GM12872 (cell line): ENCODE measurements around the gene SH2D2A.

ENCODE experiments used
- TF ChIP-seq, protein P1 (sequence below): IDR thresholded peaks from 3 replicates; pipeline ENCODE4 v1.5.1; 2011; ENCODE audit warnings: low read depth, mild to moderate bottlenecking, low read length, moderate library complexity; ENCODE audit not compliant: insufficient read depth

Gene SH2D2A

DNA sequence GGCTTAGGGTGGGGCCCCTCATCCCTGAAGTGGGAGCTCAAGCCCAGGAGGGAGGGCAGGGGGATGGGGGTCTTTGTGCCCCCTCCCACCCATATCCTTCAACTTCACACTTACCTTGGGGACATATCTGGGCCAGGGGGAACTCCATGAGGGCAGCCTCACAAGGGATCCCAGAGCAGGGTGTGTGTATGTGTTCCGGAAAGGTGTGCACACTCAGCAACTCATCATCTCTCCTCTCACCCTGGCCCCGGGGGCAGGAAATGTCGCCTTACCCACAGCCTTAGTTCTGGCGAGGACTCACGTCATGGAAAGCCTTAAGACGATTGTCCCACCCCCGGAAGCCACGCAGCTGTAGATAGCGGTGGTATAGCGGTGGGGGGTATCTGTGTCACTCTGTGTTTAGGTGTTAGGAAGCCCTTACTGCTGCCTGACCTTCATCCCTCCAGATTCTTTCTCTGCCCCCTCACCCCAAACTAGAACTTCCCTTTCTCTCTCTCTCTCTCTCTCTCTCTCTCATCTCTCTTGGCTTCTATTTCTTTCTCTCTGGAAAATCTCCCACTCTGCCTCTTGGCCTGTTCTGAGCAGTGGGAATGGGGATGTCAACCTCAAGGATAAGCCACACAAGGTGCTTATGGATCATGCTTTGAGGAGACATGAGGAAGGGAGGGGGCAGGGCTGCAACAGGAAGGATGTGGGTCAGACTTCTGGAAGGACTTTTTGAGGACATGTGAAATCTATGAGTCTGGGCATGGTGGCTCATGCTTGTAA is at the start of gene SH2D2A:
Gene SH2D2A, minus strand, starts transcription at position 288 of the 768 bp plus-strand sequence. Its CDS starts 140 bp downstream, at position 148.
- TF ChIP-seq, protein P1, sequence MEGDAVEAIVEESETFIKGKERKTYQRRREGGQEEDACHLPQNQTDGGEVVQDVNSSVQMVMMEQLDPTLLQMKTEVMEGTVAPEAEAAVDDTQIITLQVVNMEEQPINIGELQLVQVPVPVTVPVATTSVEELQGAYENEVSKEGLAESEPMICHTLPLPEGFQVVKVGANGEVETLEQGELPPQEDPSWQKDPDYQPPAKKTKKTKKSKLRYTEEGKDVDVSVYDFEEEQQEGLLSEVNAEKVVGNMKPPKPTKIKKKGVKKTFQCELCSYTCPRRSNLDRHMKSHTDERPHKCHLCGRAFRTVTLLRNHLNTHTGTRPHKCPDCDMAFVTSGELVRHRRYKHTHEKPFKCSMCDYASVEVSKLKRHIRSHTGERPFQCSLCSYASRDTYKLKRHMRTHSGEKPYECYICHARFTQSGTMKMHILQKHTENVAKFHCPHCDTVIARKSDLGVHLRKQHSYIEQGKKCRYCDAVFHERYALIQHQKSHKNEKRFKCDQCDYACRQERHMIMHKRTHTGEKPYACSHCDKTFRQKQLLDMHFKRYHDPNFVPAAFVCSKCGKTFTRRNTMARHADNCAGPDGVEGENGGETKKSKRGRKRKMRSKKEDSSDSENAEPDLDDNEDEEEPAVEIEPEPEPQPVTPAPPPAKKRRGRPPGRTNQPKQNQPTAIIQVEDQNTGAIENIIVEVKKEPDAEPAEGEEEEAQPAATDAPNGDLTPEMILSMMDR, result no peak

DNA sequence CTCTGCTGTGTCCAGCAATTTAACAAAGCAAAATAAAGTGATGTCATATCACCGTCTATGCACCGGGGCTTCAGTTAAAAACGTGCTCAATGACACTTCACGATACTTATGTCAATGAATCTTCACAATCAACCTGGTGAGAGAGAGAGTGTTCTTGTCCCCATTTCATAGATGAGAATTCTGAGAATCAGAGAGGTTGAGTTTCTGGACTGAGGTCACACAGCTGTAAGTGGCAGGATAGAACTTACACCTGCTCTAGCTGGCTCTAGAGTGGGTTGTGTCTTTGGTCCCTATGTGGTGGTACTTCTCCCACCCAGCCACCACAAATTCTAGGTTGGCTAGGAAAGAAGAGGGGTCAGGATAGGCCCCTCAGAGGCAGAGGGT is 49.2 kb upstream of the SH2D2A start:
- TF ChIP-seq, protein P1, result no peak

DNA sequence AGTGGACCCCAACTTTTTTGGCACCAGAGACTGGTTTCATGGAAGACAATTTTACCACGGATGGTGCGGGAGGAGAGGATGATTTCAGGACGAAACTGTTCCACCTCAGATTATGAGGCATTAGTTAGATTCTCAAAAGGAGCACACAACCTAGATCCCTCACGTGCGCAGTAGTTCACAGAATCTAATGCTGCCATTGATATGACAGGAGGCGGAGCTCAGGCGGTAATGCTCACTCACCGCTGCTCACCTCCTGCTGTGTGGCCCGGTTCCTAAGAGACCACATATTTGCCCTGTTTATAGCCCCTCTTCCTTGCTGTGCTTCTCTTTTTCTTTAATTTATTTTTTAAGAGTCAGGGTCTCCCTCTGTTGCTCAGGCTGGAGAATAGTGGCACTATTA is 48.6 kb upstream of the SH2D2A start:
- TF ChIP-seq, protein P1, result no peak

GRCh38 chr1:156864796-156865195 is 48.1 kb upstream of the SH2D2A start:
- TF ChIP-seq, protein P1, result no peak

- TF ChIP-seq, protein P1, result no peak
Observed at GRCh38 chr1:156863631-156864030, 47.0 kb upstream of the SH2D2A start.

DNA sequence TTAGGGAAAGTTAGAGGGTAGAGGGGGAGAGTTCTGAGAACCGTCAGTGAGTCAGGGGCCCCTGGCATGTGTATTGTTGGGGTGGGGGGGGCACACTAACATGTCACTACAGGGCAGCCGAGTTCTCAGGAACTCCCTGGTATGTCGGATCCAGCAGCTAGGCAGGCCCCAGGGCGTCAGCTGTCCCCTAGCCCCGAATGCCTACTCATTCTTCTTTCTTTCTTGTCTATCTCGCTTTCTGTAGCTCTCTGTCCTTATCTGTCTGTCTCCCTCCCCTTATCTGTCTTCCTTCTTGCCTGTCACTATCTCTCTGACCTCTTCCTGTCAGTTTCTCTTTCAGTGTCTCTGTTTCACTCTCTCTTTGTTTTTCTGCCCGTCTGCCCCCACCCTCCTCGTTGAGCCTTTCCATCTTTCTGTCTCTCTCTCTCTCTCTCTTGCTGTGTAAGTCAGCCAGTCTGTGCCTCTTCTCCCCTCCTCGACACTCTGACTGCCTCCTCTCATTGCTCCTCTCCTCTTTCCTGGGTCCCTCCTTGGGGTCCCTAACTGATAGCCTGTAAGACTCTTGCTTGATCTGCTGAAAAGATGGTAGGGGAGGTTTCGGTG is 46.5 kb upstream of the SH2D2A start:
- TF ChIP-seq, protein P1, result no peak

DNA sequence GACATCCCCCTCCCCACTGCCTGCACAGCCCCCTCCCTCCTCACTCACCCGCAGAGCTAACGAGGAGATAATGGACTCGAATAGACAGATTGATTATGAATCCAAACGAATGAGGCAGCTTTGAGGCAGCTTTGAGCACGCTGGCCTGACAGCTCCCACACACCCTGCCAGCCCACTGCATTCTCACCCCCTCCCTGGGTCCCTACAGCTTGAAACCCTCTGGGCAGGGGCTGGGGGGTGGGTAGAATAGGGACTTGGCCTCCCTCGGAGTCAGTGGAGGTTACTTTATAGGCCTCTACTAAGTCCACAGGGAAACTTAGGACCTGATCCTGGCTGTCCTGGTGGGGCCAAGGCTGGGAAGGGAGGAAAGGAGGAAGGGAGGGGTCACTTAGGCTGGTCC is 45.9 kb upstream of the SH2D2A start:
- TF ChIP-seq, protein P1, result no peak
